Measurements from ENCODE around the gene SORBS2.

GRCh38 chr4:185738820-185739219, 73.2 kb downstream of the SORBS2 start:
- TF ChIP-seq CTCF (IDR thresholded peaks at IDR 0.05) (no peak), POLR2A (IDR thresholded peaks at IDR 0.05) (no peak), EP300 (IDR thresholded peaks at IDR 0.05) (no peak)
